NCI-H2227 (cell line): ENCODE results near the gene RDH14.

Experiments
- DNase-seq: peaks from one replicate; lab custom pipeline; 2025; ENCODE audit not compliant: unreplicated experiment; lab: John Stamatoyannopoulos, UW

The RDH14 gene

GRCh38 chr2:18522484-18523146, 37.8 kb downstream of the RDH14 start:
- no peak for DNase-seq

GRCh38 chr2:18520451-18521425, 39.7 kb downstream of the RDH14 start:
- DNase-seq: peak; percentile 69

- DNase-seq: no peak
Measured at GRCh38 chr2:18519914-18520450, 40.5 kb downstream of the RDH14 start.

- no peak for DNase-seq
Measured at GRCh38 chr2:18518116-18519111, 42.0 kb downstream of the RDH14 start.

GRCh38 chr2:18517386-18517785, 43.1 kb downstream of the RDH14 start:
- DNase-seq: no peak

- DNase-seq: no peak
Measured at GRCh38 chr2:18516112-18516511, 44.3 kb downstream of the RDH14 start.

- DNase-seq: no peak
Measured at GRCh38 chr2:18514526-18515461, 45.7 kb downstream of the RDH14 start.

- DNase-seq: no peak
Measured at GRCh38 chr2:18510775-18511174, 49.7 kb downstream of the RDH14 start.

- DNase-seq: no peak
Measured at GRCh38 chr2:18506883-18507509, 53.5 kb downstream of the RDH14 start.

- DNase-seq: no peak
Measured at GRCh38 chr2:18505703-18506341, 54.6 kb downstream of the RDH14 start.
